WI38 (cell line): Measurements from ENCODE around the gene CLIC5.

Experiments
- H3K4me3 ChIP-seq: 2 replicates; pipeline ENCODE4 v1.5.1; 2011; ENCODE audit warnings: low read depth, mild to moderate bottlenecking, control low read depth, low read length
- TF ChIP-seq, protein P1 (sequence below): IDR thresholded peaks from 2 replicates; pipeline ENCODE4 v1.5.1; 2012; ENCODE audit warnings: low read depth, mild to moderate bottlenecking, control low read depth, low read length

Gene CLIC5

DNA sequence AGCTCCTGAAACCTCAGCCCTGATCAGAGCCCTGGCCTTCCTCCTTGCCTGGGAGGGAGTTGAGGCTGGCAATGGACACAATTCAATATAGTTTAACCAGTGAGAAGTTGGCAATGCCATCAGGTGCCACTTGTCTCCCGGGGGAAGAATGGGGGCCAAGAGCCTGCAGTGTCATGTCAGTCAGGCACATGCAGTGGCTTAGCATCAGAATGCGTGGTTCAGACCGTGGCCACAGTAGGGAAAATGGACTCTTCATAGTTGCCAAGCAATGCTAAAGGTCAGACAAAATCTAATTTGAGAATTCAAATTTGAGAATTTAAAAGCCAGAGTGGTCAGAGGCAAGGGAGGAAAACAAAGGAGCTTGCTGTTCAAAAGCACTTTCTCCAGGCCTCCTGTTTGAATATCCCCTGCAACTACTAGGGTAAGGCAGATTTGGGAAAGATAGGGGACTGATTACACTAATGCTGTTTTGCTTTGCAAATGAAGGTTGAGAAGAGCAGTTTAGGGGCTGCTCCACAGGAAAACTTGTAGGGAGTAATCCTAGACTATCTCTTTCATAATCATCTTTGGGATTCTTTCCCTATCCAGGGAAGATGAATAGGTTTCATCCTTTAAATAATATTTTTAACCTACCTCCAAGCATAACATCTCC lies 33.1 kb upstream of the CLIC5 start:
- TF ChIP-seq, protein P1, sequence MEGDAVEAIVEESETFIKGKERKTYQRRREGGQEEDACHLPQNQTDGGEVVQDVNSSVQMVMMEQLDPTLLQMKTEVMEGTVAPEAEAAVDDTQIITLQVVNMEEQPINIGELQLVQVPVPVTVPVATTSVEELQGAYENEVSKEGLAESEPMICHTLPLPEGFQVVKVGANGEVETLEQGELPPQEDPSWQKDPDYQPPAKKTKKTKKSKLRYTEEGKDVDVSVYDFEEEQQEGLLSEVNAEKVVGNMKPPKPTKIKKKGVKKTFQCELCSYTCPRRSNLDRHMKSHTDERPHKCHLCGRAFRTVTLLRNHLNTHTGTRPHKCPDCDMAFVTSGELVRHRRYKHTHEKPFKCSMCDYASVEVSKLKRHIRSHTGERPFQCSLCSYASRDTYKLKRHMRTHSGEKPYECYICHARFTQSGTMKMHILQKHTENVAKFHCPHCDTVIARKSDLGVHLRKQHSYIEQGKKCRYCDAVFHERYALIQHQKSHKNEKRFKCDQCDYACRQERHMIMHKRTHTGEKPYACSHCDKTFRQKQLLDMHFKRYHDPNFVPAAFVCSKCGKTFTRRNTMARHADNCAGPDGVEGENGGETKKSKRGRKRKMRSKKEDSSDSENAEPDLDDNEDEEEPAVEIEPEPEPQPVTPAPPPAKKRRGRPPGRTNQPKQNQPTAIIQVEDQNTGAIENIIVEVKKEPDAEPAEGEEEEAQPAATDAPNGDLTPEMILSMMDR: no peak
- no peak overlapping the region for H3K4me3 ChIP-seq

DNA sequence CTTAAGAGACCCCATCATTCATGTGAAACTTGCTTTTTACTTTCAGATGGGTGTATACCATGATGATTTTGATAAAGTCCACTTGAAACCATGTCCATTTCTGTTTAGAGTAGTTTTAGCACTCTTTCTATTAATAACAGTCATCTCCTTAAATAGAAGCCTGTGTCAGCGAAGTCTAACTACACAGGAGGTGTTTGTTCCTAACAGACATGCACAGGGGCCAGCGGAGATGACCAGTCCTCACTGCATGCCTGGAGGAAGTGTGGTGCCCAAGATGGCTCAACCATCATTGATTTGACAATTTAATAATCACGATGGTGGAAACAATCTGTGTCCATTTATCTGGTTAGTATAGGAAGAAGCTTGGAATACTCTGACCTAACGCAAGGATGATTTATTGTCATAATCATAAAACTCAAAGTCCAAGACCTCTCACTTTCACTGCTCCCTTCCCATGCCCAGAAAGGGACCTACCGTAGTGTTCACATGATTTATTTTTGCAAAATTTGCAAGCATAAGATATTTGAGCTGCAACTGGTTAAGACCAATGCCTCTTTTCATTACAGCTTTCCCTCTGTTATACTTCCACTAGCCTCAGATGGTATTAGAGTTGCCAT lies 31.0 kb upstream of the CLIC5 start:
- TF ChIP-seq, protein P1: no peak
- no peak overlapping the region for H3K4me3 ChIP-seq

DNA sequence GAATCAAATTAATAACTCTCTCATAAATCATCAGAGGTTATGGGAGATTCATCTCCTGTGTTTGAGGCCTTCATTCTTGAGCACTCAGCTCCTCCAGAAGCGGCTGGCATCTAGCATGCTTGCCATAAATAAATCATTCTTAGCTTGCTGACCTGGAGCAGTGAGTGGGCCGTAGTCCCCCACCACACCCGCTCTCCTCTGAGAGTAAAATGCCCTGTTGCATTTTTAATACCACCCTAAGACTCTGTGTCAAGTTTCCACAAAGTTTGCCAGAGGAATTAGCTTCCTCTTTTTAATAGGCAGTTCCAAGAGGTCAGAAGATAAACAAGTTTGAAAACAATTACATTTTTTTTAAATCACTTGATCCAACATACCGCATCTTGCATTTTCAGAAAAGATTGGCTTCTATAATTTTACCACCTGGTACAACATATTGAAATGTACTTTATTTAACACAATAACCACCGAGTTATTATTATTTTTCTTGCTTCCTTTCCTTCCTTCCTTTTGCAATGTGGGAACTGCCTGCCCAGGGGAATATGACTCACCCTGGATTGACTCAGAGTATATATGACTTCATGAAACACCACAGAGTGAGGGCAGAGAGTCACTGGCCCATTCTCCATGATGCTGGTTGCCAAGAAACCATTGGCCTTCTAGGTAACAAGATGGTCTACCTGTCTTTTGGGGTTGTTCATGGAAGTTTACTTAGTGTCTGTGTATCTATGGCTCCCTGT lies 29.4 kb upstream of the CLIC5 start:
- H3K4me3 ChIP-seq: no peak overlapping the region
- TF ChIP-seq, protein P1: no peak

DNA sequence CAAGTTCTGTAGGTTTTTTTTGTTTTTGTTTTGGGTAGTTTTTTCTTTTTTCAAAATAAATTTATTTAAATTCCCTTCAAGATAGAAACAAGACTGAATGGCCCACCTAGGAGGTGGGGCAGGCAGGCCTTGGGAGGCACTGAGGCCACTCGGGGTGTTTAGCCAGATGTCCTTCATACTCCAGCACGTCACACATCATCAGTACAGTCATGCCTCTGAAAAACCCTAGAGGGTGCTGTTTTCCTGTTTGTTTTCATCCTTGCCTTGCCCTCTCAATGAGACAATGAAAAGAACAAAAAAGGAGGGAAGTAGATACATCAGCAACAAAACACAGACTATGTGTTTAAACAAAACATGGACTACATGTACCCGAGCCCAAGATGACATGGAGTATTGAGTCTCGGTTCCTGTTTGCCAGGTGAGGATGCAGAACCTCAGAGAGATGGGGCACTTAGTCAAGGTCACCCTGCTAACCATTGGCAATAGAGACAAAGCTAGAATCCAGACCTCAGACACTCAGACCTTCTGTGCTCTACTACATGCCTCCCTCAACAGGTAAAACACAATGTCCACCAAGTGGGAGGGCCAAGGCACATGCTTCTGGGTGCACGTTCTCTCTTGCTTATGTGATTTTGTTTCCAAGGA lies 26.8 kb upstream of the CLIC5 start:
- TF ChIP-seq, protein P1: no peak
- H3K4me3 ChIP-seq: no peak overlapping the region

DNA sequence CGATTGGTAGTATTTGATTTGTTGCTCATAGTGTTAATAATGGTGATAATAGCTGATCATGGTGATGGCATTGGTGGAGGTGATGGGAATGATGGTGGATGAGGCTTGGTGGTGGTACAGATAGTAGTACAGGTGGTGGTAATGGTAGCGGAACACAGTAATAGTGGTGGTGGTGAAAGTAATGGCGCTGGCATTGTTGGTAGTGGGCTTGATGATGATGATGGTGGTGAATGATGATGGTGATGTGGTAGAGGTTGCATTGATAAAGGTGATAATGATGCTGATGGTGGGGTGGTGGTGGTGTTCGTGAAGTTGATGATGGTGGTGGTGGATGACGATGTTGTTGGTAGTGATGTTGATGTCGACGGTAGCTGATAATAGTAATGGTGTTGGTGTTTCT lies 24.6 kb upstream of the CLIC5 start:
- H3K4me3 ChIP-seq: no peak overlapping the region
- TF ChIP-seq, protein P1: no peak

DNA sequence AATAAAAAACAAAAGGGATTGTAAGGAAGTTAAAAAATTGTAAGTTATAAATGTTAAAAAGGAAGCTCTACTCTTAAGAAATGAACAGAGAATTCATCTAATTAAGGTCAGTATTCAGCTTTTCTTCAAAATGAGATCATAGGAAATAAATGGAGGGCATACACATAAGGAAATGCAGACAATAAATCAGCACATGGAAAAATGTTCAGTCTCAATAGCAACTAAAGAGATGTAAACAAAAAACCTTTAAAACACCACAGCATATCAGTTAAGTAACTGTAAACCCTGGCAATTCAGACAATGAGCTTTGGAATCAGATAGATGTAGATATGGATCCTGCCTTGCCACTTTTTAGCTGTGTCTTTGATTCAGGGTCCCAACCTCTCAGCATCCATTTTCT lies 24.0 kb upstream of the CLIC5 start:
- no peak overlapping the region for H3K4me3 ChIP-seq
- TF ChIP-seq, protein P1: no peak
